H1 (cell line): Measurements from ENCODE around the gene AMBP. TPM values are rescaled to one million over a fixed set of nuclear protein-coding genes. Genes with fewer than 3 reads are reported as not detected.

ENCODE experiments used
- CTCF ChIA-PET: fragments of 300-600 bp; sonication (Branson Sonifier 250); formaldehyde crosslinking; loops from one replicate; lab custom pipeline; 2021; ENCODE audit not compliant: partially characterized antibody; lab: Charles Lee
- POLR2A ChIA-PET: fragments of 300-600 bp; sonication (Branson Sonifier 250); formaldehyde crosslinking; loops from one replicate; lab custom pipeline; 2021; ENCODE audit warnings: inconsistent platforms; ENCODE audit not compliant: partially characterized antibody; lab: Charles Lee
- DNase-seq, 2 experiments: peaks; one replicate each; pipeline versions ENCODE4 v3.0.0 to v3.0.0-alpha.2; 2010 to 2022; ENCODE audit warnings: low spot score in 2 of 2, low read depth in 1 of 2, mixed read lengths in 1 of 2
- FAIRE-seq: peaks from 2 replicates; lab custom pipeline; 2011; peaks lifted over from hg19 to GRCh38; lab: Jason Lieb, UNC
- H2AFZ ChIP-seq: 2 replicates; pipeline ENCODE4 v1.8.1; 2012; ENCODE audit warnings: low read length, inconsistent platforms
- H2AK5ac ChIP-seq: 2 replicates; pipeline ENCODE4 v1.6.1; 2013; ENCODE audit warnings: low read depth, low read length
- H2BK120ac ChIP-seq: replicated peaks from 2 replicates; pipeline ENCODE3; 2013; ENCODE audit warnings: low read depth, low read length, inconsistent platforms
- H2BK12ac ChIP-seq: 2 replicates; pipeline ENCODE4 v1.6.1; 2013; ENCODE audit warnings: low read depth, low read length
- H2BK15ac ChIP-seq: 2 replicates; pipeline ENCODE4 v1.6.1; 2013; ENCODE audit warnings: low read length
- H2BK20ac ChIP-seq: 2 replicates; pipeline ENCODE4 v1.6.1; 2013; ENCODE audit warnings: low read length
- H2BK5ac ChIP-seq: 2 replicates; pipeline ENCODE4 v1.6.1; 2013; ENCODE audit warnings: low read depth, low read length
- H3K14ac ChIP-seq: 2 replicates; pipeline ENCODE4 v1.6.1; 2013; ENCODE audit warnings: inconsistent platforms; ENCODE audit not compliant: insufficient read length
- H3K18ac ChIP-seq: 2 replicates; pipeline ENCODE4 v1.6.1; 2013; ENCODE audit warnings: low read length; ENCODE audit errors: extremely low read depth
- H3K23ac ChIP-seq: 2 replicates; pipeline ENCODE4 v1.6.1; 2013; ENCODE audit warnings: inconsistent platforms; ENCODE audit not compliant: insufficient read length
- H3K23me2 ChIP-seq: 2 replicates; pipeline ENCODE4 v1.6.1; 2013; ENCODE audit warnings: low read depth, low read length
- H3K27ac ChIP-seq: 2 replicates; pipeline ENCODE4 v1.6.1; 2011; ENCODE audit warnings: low read depth, low read length, inconsistent platforms
- H3K27me3 ChIP-seq, 4 experiments: replicated peaks in 1 of 4; 1 replicate in 1 of 4; 2 replicates in 3 of 4; pipeline versions ENCODE4 v1.6.1 to v1.8.1; 2011 to 2013; ENCODE audit warnings: low read length in 3 of 4, mild to moderate bottlenecking in 3 of 4, inconsistent platforms in 2 of 4, mixed read lengths in 2 of 4, moderate library complexity in 1 of 4; ENCODE audit not compliant: control insufficient read depth in 3 of 4, insufficient read depth in 3 of 4; ENCODE audit errors: extremely low read depth in 1 of 4
- H3K36me3 ChIP-seq, 4 experiments: 2 replicates each; pipeline versions ENCODE4 v1.6.1 to v1.8.1; 2011 to 2013; ENCODE audit warnings: mild to moderate bottlenecking in 4 of 4, low read length in 3 of 4, moderate library complexity in 2 of 4, control low read depth in 1 of 4, inconsistent platforms in 1 of 4; ENCODE audit not compliant: insufficient read depth in 4 of 4, control insufficient read depth in 2 of 4
- H3K4ac ChIP-seq: replicated peaks from 2 replicates; pipeline ENCODE3; 2013; ENCODE audit warnings: low read length, low read depth, mixed read lengths, inconsistent platforms; ENCODE audit not compliant: insufficient read length
- H3K4me1 ChIP-seq, 4 experiments: replicated peaks in 1 of 4; 1 replicate in 1 of 4; 2 replicates in 3 of 4; pipeline versions ENCODE4 v1.6.1 to v1.8.1; 2011 to 2013; ENCODE audit warnings: low read length in 3 of 4, inconsistent platforms in 2 of 4, mixed read lengths in 1 of 4; ENCODE audit not compliant: insufficient read depth in 4 of 4, control insufficient read depth in 3 of 4
- H3K4me2 ChIP-seq, 2 experiments: 2 replicates each; pipeline versions ENCODE4 v1.6.1 to v1.8.1; 2011 to 2013; ENCODE audit warnings: low read depth in 2 of 2, low read length in 2 of 2, control low read depth in 1 of 2, inconsistent platforms in 1 of 2, mild to moderate bottlenecking in 1 of 2; ENCODE audit not compliant: insufficient read depth in 1 of 2
- H3K4me3 ChIP-seq, 4 experiments: fragments of 200-600, 300-600 bp in 1 of 4; sonication (generic), shearing (Covaris generic), sonication (Bioruptor Twin) in 1 of 4; 2 replicates each; pipeline versions ENCODE4 v1.5.1 to v1.8.1; 2011 to 2016; ENCODE audit warnings: low read length in 4 of 4, low read depth in 3 of 4, control low read depth in 2 of 4, inconsistent platforms in 2 of 4, mild to moderate bottlenecking in 2 of 4, mixed read lengths in 1 of 4, moderate library complexity in 1 of 4; ENCODE audit not compliant: insufficient read depth in 2 of 4; ENCODE audit errors: extremely low read depth in 1 of 4
- H3K56ac ChIP-seq: replicated peaks from 2 replicates; pipeline ENCODE3; 2013; ENCODE audit warnings: low read depth, mild to moderate bottlenecking, mixed read lengths, low read length, inconsistent platforms; ENCODE audit not compliant: insufficient read length
- H3K79me1 ChIP-seq: 2 replicates; pipeline ENCODE4 v1.6.1; 2013; ENCODE audit warnings: low read depth, low read length, control low read depth
- H3K79me2 ChIP-seq, 2 experiments: 2 replicates each; pipeline versions ENCODE4 v1.6.1 to v1.8.1; 2012 to 2013; ENCODE audit warnings: low read length in 2 of 2, mild to moderate bottlenecking in 2 of 2, inconsistent platforms in 1 of 2; ENCODE audit not compliant: insufficient read depth in 2 of 2, control insufficient read depth in 1 of 2
- H3K9ac ChIP-seq, 4 experiments: replicated peaks in 1 of 4; 1 replicate in 1 of 4; 2 replicates in 3 of 4; pipeline versions ENCODE4 v1.6.1 to v1.8.1; 2011 to 2013; ENCODE audit warnings: low read depth in 3 of 4, low read length in 3 of 4, control low read depth in 2 of 4, mild to moderate bottlenecking in 2 of 4, moderate library complexity in 2 of 4, inconsistent platforms in 1 of 4; ENCODE audit errors: extremely low read depth in 1 of 4
- H3K9me3 ChIP-seq, 2 experiments: 2 replicates each; pipeline versions ENCODE4 v1.6.1 to v1.8.1; 2012 to 2013; ENCODE audit warnings: mild to moderate bottlenecking in 2 of 2, moderate library complexity in 2 of 2, control low read depth in 1 of 2, inconsistent platforms in 1 of 2, low read depth in 1 of 2, low read length in 1 of 2, mixed read lengths in 1 of 2; ENCODE audit not compliant: insufficient read depth in 2 of 2
- H4K20me1 ChIP-seq, 2 experiments: replicated peaks in 1 of 2; 2 replicates each; pipeline versions ENCODE3 to v1.8.1; 2011 to 2013; ENCODE audit warnings: inconsistent platforms in 2 of 2, low read length in 2 of 2, mild to moderate bottlenecking in 1 of 2; ENCODE audit not compliant: insufficient read depth in 2 of 2, control insufficient read depth in 1 of 2
- H4K5ac ChIP-seq: 2 replicates; pipeline ENCODE4 v1.6.1; 2013; ENCODE audit warnings: low read length, low read depth, mixed read lengths, inconsistent platforms; ENCODE audit not compliant: insufficient read length
- H4K8ac ChIP-seq: 2 replicates; pipeline ENCODE4 v1.8.0; 2013; ENCODE audit warnings: mild to moderate bottlenecking, moderate library complexity, low read length, inconsistent platforms; ENCODE audit not compliant: insufficient read depth; ENCODE audit errors: extremely low read depth
- H4K91ac ChIP-seq: replicated peaks from 2 replicates; pipeline ENCODE3; 2013; ENCODE audit warnings: low read length, mixed read lengths, inconsistent platforms; ENCODE audit not compliant: insufficient read length
- BRCA1 ChIP-seq: IDR thresholded peaks from 2 replicates; pipeline ENCODE4 v1.6.1; 2012; ENCODE audit warnings: low read depth, low read length, improper control_type of control experiment
- CHD1 ChIP-seq: IDR thresholded peaks from 2 replicates; pipeline ENCODE4 v1.6.1; 2012; ENCODE audit warnings: low read depth, low read length, improper control_type of control experiment
- CHD2 ChIP-seq: IDR thresholded peaks from 2 replicates; pipeline ENCODE4 v1.6.1; 2012; ENCODE audit warnings: low read length, improper control_type of control experiment
- POLR2AphosphoS5 ChIP-seq: IDR thresholded peaks from 2 replicates; pipeline ENCODE4 v1.6.1; 2011; ENCODE audit warnings: low read depth, low read length
- SP1 ChIP-seq: IDR thresholded peaks from 2 replicates; pipeline ENCODE4 v1.6.1; 2011; ENCODE audit warnings: low read depth, low read length
- TCF12 ChIP-seq: IDR thresholded peaks from 2 replicates; pipeline ENCODE4 v1.6.1; 2011; ENCODE audit warnings: low read depth, mild to moderate bottlenecking, low read length
- TEAD4 ChIP-seq: IDR thresholded peaks from 2 replicates; pipeline ENCODE4 v1.6.1; 2012; ENCODE audit warnings: low read depth, low read length, inconsistent platforms, mixed read lengths
- ZNF274 ChIP-seq: IDR thresholded peaks from 2 replicates; pipeline ENCODE4 v1.7.0; 2012; ENCODE audit warnings: low read length, borderline replicate concordance; ENCODE audit errors: extremely low read depth
- WGBS, 2 experiments: shearing (Covaris generic) in 1 of 2; methylation state at CpG; one replicate each; pipeline versions ENCODE4 v1.1.6 to v1.1.7; 2013 to 2015; ENCODE audit warnings: low lambda C conversion rate in 2 of 2, mixed read lengths in 2 of 2, inconsistent platforms in 1 of 2, low coverage in 1 of 2, missing lambda C conversion rate in 1 of 2; ENCODE audit not compliant: insufficient replicate concordance in 2 of 2, insufficient coverage in 1 of 2, insufficient read length in 1 of 2; ENCODE audit errors: extremely low coverage in 1 of 2, missing lambda C conversion rate in 1 of 2; 5-methylcytosine and 5-hydroxymethylcytosine counted together
- polyA plus RNA-seq, 7 experiments: library from polyadenylated mRNA; depleted of rRNA in 3 of 7; stranded (reverse) in 5 of 7; unstranded in 2 of 7; fragments of >200 nt in 5 of 7; fragments of 200-250 nt in 2 of 7; gene quantifications; 1 replicate in 5 of 7; 2 replicates in 1 of 7; 4 replicates in 1 of 7; pipeline versions ENCODE4 v1.2.1 to v1.2.3, GENCODE V29; 2011 to 2013; ENCODE audit warnings: missing spikeins in 2 of 7, mixed read lengths in 2 of 7
- total RNA-seq: library from RNA; stranded (reverse); fragmentation: NEBNext Ultra II Directional; extraction: Animal tissue kit (Norgen Biotek cat#: 25700); gene quantifications from 2 replicates; pipeline ENCODE4 v1.2.1, GENCODE V29; 2021
- TF ChIP-seq, protein P1 (sequence below), 3 experiments: IDR thresholded peaks; 1 replicate in 2 of 3; 2 replicates in 1 of 3; pipeline versions ENCODE4 v1.5.1 to v1.6.1; 2011; ENCODE audit warnings: low read length in 3 of 3, mild to moderate bottlenecking in 3 of 3, inconsistent platforms in 2 of 3, low read depth in 1 of 3, moderate library complexity in 1 of 3; ENCODE audit not compliant: insufficient read depth in 1 of 3; ENCODE audit errors: control extremely low read depth in 1 of 3

AMBP gene
- total and polyA plus RNA-seq, 2 of the 8 experiments (the other 6 are each of a cell fraction or from before 2014, with no cell fraction given), result 3.0 to 4.0 TPM

DNA sequence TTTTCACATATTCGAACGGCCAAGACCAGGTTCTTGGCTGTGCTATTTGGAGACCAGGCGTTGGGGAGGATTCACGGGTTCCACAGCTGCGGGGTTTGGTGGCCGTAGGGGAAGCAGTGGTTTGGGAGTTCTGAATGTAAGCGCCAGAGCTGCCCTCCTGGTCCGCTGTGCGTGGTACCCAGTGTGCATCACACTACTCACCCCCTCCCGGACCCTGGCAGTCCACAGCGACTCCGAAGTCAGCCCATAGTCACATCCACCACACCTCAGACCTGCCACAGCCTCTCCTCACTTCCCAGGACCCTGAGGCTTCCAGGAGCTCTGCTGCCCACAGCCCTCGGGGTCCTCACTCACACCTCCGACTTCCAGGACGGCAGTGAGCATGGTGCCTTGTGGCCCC is 26.8 kb downstream of the AMBP start:
- no peaks in the 10 kb centered on the region for H3K79me2 ChIP-seq
- no peak overlapping the region for H4K91ac ChIP-seq
- H4K5ac ChIP-seq, result no peak overlapping the region
- no peak for FAIRE-seq
- no peak overlapping the region for H3K9ac ChIP-seq
- no peak overlapping the region for H2BK15ac ChIP-seq
- DNase-seq, result no peak
- H2AK5ac ChIP-seq, result no peak overlapping the region
- H3K36me3 ChIP-seq, result peaks cover 7 to 33% (median 14%) of the 10 kb centered on the region in 4 experiments; a peak in 7 of 8 replicates
- H3K4me2 ChIP-seq, result no peak overlapping the region
- TF ChIP-seq TEAD4 (no peak), POLR2AphosphoS5 (no peak), CHD2 (no peak), BRCA1 (no peak), TCF12 (no peak), CHD1 (no peak), SP1 (no peak), ZNF274 (no peak)
- TF ChIP-seq, protein P1, sequence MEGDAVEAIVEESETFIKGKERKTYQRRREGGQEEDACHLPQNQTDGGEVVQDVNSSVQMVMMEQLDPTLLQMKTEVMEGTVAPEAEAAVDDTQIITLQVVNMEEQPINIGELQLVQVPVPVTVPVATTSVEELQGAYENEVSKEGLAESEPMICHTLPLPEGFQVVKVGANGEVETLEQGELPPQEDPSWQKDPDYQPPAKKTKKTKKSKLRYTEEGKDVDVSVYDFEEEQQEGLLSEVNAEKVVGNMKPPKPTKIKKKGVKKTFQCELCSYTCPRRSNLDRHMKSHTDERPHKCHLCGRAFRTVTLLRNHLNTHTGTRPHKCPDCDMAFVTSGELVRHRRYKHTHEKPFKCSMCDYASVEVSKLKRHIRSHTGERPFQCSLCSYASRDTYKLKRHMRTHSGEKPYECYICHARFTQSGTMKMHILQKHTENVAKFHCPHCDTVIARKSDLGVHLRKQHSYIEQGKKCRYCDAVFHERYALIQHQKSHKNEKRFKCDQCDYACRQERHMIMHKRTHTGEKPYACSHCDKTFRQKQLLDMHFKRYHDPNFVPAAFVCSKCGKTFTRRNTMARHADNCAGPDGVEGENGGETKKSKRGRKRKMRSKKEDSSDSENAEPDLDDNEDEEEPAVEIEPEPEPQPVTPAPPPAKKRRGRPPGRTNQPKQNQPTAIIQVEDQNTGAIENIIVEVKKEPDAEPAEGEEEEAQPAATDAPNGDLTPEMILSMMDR (IDR thresholded peaks at IDR 0.05; ENCODE audit: control extremely low read depth in 1 of 3, insufficient read depth in 1 of 3, low read depth in 1 of 3, low read length in 3 of 3), result no peak
- 91% methylated on average over 15 of the region's 15 CpGs; no CpG with 5 or more reads in 1 of the 2 experiments for WGBS, 2 experiments
- peaks cover 0 to 3% of the 10 kb centered on the region in 2 experiments for H4K20me1 ChIP-seq
- no peak overlapping the region for H3K56ac ChIP-seq
- H3K4ac ChIP-seq, result no peak overlapping the region
- H3K27me3 ChIP-seq, result no peaks in the 10 kb centered on the region
- ChIA-PET CTCF (interaction anchor here (0.6 to 1.4 kb wide), 8 partner anchors 8 to 368 kb away, joined by 3 to 5 read pairs (median 4); no protein-coding TSS in a partner anchor), POLR2A (interaction anchor here (0.6 to 1.1 kb wide), 3 partner anchors 9 to 278 kb away, joined by 3 to 5 read pairs (median 3); no protein-coding TSS in a partner anchor)
- H3K18ac ChIP-seq, result no peak overlapping the region
- H4K8ac ChIP-seq, result no peak overlapping the region; the same call in 1 of the 2 replicates
- H2BK5ac ChIP-seq, result no peak overlapping the region
- no peak overlapping the region for H3K14ac ChIP-seq
- H3K4me1 ChIP-seq, result no peaks in the 10 kb centered on the region
- H3K79me1 ChIP-seq, result no peaks in the 10 kb centered on the region
- no peaks in the 10 kb centered on the region for H3K23me2 ChIP-seq
- no peaks in the 10 kb centered on the region for H3K9me3 ChIP-seq
- no peak overlapping the region for H2BK120ac ChIP-seq
- no peak overlapping the region for H2BK12ac ChIP-seq
- no peak overlapping the region for H3K27ac ChIP-seq
- no peak overlapping the region for H2BK20ac ChIP-seq
- H3K4me3 ChIP-seq, result no peak overlapping the region
- H3K23ac ChIP-seq, result no peak overlapping the region
- H2AFZ ChIP-seq, result no peak overlapping the region
